ENCODE results near the gene TTN.
A peak's percentile ranks its signal among the peaks of the same experiment; 100 is the strongest.

Gene TTN

DNA sequence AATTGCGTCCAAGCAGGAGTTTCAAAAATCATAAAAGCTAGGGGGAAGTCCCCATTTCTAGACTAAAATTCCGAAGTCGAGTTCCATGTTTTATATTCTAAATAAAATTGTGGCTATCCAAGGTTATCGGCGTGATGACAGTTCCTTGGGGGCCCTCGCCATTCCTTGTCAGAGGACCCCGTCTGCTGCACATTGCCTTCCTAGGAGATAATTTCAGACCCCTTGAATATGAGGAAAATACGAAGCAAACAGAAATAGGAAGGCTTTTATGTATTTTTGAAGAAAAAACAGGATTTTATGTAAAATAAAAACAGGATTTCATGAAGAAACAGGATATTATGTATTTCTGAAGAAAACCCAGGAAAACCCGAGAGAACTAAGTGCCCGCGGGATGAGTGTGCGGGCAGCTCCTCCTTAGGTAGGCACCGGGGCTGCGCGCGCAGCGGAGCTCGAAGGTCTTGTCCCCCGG lies 327.4 kb downstream of the TTN start:
- Histone ChIP-seq H2AFZ (ENCODE audit: low read depth, low read length) (peak overlapping the region; percentile 69), H3K4me2 (ENCODE audit: low read length) (peak overlapping the region; percentile 91), H3K27ac (ENCODE audit: low read length) (peak overlapping the region; percentile 28), H3K4me1 (ENCODE audit: low read length) (peaks cover 34% of the 10 kb centered on the region), H3K9ac (ENCODE audit: low read length) (peak overlapping the region; percentile 93), H3K79me2 (ENCODE audit: low read length) (peaks cover 45% of the 10 kb centered on the region), H3K9me3 (ENCODE audit: insufficient read depth, low read length) (no peaks in the 10 kb centered on the region), H3K27me3 (ENCODE audit: low read depth, low read length) (no peaks in the 10 kb centered on the region), H3K4me3 (ENCODE audit: low read length) (peak overlapping the region; percentile 97), H3K36me3 (replicated peaks; ENCODE audit: low read depth, low read length) (no peaks in the 10 kb centered on the region), H4K20me1 (ENCODE audit: insufficient read depth, low read length) (peaks cover 25% of the 10 kb centered on the region)
- TF ChIP-seq EZH2phosphoT487 (IDR thresholded peaks at IDR 0.05; ENCODE audit: low read depth) = no peak
- TF ChIP-seq, protein P1, sequence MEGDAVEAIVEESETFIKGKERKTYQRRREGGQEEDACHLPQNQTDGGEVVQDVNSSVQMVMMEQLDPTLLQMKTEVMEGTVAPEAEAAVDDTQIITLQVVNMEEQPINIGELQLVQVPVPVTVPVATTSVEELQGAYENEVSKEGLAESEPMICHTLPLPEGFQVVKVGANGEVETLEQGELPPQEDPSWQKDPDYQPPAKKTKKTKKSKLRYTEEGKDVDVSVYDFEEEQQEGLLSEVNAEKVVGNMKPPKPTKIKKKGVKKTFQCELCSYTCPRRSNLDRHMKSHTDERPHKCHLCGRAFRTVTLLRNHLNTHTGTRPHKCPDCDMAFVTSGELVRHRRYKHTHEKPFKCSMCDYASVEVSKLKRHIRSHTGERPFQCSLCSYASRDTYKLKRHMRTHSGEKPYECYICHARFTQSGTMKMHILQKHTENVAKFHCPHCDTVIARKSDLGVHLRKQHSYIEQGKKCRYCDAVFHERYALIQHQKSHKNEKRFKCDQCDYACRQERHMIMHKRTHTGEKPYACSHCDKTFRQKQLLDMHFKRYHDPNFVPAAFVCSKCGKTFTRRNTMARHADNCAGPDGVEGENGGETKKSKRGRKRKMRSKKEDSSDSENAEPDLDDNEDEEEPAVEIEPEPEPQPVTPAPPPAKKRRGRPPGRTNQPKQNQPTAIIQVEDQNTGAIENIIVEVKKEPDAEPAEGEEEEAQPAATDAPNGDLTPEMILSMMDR (IDR thresholded peaks at IDR 0.05; ENCODE audit: low read depth, low read length) = no peak

DNA sequence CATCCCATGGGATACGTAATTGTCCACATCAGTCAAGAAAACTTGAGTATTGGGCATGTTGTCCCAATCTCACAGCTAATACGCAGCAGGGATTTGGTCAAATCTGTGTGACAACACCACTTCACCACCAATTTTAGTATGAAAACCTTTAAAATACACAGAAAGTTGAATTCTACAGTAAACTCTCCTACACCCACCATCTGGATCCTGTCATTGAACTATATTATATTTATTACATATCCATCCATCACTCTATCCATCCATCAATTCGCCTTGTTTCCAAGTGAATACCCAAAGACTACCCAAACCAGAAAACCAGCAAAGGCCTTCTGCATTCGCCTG lies 328.0 kb downstream of the TTN start:
- peak overlapping the region; percentile 91 for H3K4me2 ChIP-seq (ENCODE audit: low read length)
- H3K79me2 ChIP-seq (ENCODE audit: low read length) = peaks cover 40% of the 10 kb centered on the region
- H3K27me3 ChIP-seq (ENCODE audit: low read depth, low read length) = no peaks in the 10 kb centered on the region
- H3K4me3 ChIP-seq (ENCODE audit: low read length) = peak overlapping the region; percentile 97
- H3K4me1 ChIP-seq (ENCODE audit: low read length) = peaks cover 34% of the 10 kb centered on the region
- H4K20me1 ChIP-seq (ENCODE audit: insufficient read depth, low read length) = peaks cover 19% of the 10 kb centered on the region
- H3K36me3 ChIP-seq (replicated peaks; ENCODE audit: low read depth, low read length) = no peaks in the 10 kb centered on the region
- H3K9me3 ChIP-seq (ENCODE audit: insufficient read depth, low read length) = no peaks in the 10 kb centered on the region
- H3K27ac ChIP-seq (ENCODE audit: low read length) = peak overlapping the region; percentile 14; the same call in 1 of the 2 replicates
- H3K9ac ChIP-seq (ENCODE audit: low read length) = peak overlapping the region; percentile 93
- TF ChIP-seq, protein P1 (IDR thresholded peaks at IDR 0.05; ENCODE audit: low read depth, low read length) = no peak
- TF ChIP-seq EZH2phosphoT487 (IDR thresholded peaks at IDR 0.05; ENCODE audit: low read depth) = no peak
- no peak overlapping the region for H2AFZ ChIP-seq (ENCODE audit: low read depth, low read length)

DNA sequence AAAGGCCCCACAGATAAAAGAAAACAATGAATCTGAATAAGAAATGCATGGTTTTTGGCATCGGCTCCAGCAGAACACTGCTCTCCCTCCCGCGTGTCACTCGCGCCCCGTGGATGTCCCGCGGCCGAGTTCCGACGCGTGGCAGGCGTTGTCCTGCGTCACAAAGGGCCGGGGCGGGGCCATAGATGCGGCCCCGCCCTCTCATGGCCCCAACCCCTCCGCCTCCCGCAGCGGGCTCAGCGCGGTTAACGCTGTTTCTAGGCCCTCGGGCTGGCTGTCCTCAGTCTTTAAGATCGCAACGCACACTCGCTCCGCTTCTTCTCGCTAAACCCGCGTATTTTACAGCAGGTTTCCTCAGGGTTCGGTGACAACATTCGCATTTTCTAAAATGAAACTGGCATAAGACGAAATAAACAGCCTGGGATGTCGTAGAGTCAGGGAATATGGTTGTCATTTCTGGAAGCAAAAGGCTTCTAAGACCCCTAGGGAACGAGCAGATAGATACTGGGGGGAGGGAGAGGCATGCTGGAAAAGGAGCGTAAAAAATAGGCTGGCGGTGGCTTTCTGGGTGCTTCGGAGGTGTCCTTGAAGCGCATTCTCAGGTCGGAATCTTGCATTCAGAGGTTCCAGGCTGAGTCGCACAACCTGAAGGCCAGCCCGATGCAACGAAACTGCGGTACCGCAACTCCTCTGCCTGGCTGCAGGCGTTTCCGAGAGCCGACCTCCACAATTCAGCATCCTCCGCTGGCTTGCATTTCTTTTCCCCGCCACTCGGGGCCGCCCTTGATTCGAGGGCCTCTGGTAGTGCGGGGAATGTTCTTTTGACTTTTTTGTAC lies 328.6 kb downstream of the TTN start, which contains the start of gene FKBP7:
TSS of gene FKBP7 (minus strand) at position 162 of the 836 bp plus-strand sequence. CDS start at position 61, 101 bp downstream.
- H3K4me1 ChIP-seq (ENCODE audit: low read length) = peaks cover 34% of the 10 kb centered on the region
- H3K36me3 ChIP-seq (replicated peaks; ENCODE audit: low read depth, low read length) = no peaks in the 10 kb centered on the region
- H3K9me3 ChIP-seq (ENCODE audit: insufficient read depth, low read length) = no peaks in the 10 kb centered on the region
- peak within 1 kb of the TSS; percentile 97 for H3K4me3 ChIP-seq (ENCODE audit: low read length)
- H3K27me3 ChIP-seq (ENCODE audit: low read depth, low read length) = no peaks in the 10 kb centered on the region
- peak within 1 kb of the TSS; percentile 91 for H3K4me2 ChIP-seq (ENCODE audit: low read length)
- peak within 1 kb of the TSS; percentile 99 for H2AFZ ChIP-seq (ENCODE audit: low read depth, low read length)
- peaks cover 34% of the 10 kb centered on the region for H3K79me2 ChIP-seq (ENCODE audit: low read length)
- H4K20me1 ChIP-seq (ENCODE audit: insufficient read depth, low read length) = peaks cover 16% of the 10 kb centered on the region
- H3K27ac ChIP-seq (ENCODE audit: low read length) = peak within 1 kb of the TSS; percentile 78
- TF ChIP-seq, protein P1 (IDR thresholded peaks at IDR 0.05; ENCODE audit: low read depth, low read length) = peak; percentile 80
- TF ChIP-seq EZH2phosphoT487 (IDR thresholded peaks at IDR 0.05; ENCODE audit: low read depth) = no peak
- peak within 1 kb of the TSS; percentile 93 for H3K9ac ChIP-seq (ENCODE audit: low read length)

DNA sequence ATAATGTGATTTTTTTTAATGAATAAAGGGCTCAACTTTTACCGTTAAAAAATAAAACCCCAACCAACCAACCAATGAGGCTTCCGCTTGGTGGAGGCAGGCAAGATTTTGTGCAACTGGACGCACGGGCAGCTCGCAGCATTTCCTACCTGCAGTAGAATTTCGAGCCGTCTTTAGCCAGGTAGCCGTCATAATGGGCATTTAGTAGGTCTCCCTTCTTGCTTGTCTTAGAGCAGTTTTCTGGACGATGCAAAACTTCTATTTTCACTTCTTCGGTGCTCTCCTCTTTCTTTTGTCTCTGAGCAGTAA lies 329.1 kb downstream of the TTN start:
- Histone ChIP-seq H3K27ac (ENCODE audit: low read length) (peak overlapping the region; percentile 78), H4K20me1 (ENCODE audit: insufficient read depth, low read length) (peaks cover 16% of the 10 kb centered on the region), H3K27me3 (ENCODE audit: low read depth, low read length) (no peaks in the 10 kb centered on the region), H2AFZ (ENCODE audit: low read depth, low read length) (peak overlapping the region; percentile 99), H3K4me1 (ENCODE audit: low read length) (peaks cover 34% of the 10 kb centered on the region), H3K36me3 (replicated peaks; ENCODE audit: low read depth, low read length) (no peaks in the 10 kb centered on the region), H3K9me3 (ENCODE audit: insufficient read depth, low read length) (no peaks in the 10 kb centered on the region), H3K9ac (ENCODE audit: low read length) (peak overlapping the region; percentile 93), H3K4me3 (ENCODE audit: low read length) (peak overlapping the region; percentile 97), H3K79me2 (ENCODE audit: low read length) (peaks cover 28% of the 10 kb centered on the region), H3K4me2 (ENCODE audit: low read length) (peak overlapping the region; percentile 91)
- no peak for TF ChIP-seq EZH2phosphoT487 (IDR thresholded peaks at IDR 0.05; ENCODE audit: low read depth)
- TF ChIP-seq, protein P1 (IDR thresholded peaks at IDR 0.05; ENCODE audit: low read depth, low read length) = no peak

All from OCI-LY3 (cell line).